HCT116 (cell line): Measurements from ENCODE around the gene PKNOX2. TPM values are rescaled to one million over a fixed set of nuclear protein-coding genes. Genes with fewer than 3 reads are reported as not detected.

Source experiments
- ATAC-seq: fragments of 200-7000 bp; cut with Tn5 transposase; 2 replicates; pipeline ENCODE4 v1.9.1; 2020; ENCODE audit warnings: mild to moderate bottlenecking, moderate library complexity
- BruUV-seq: library from RNA; stranded (reverse); fragments of 400-500 nt; replicated peaks from 2 replicates; lab custom pipeline; 2021; lab: Mats Ljungman, UMichigan
- CTCF ChIA-PET: fragments of 300-600 bp; sonication (Branson Sonifier 250); formaldehyde crosslinking; loops from one replicate; lab custom pipeline; 2021; ENCODE audit warnings: antibody characterized with exemption; lab: Charles Lee
- POLR2A ChIA-PET: fragments of 300-600, 350-600 bp; sonication (Branson Sonifier 250); formaldehyde crosslinking; loops from one replicate; lab custom pipeline; 2021; ENCODE audit warnings: antibody characterized with exemption; lab: Charles Lee
- RAD21 ChIA-PET, 2 experiments: fragments of 300-600 bp; sonication (Branson Sonifier 250); formaldehyde crosslinking; loops; one replicate each; lab custom pipeline; 2023; ENCODE audit warnings: low total read pairs in 2 of 2; ENCODE audit not compliant: uncharacterized antibody in 2 of 2, unreplicated experiment in 2 of 2, low non-redundant PET in 1 of 2; lab: Charles Lee
- DNase-seq: peaks from one replicate; pipeline ENCODE4 v3.0.0-alpha.2; 2010; ENCODE audit warnings: low read depth, low spot score
- H2AFZ ChIP-seq: fragments of 200-600 bp; shearing (Covaris generic), sonication (generic); 2 replicates; pipeline ENCODE4 v1.6.1; 2017; ENCODE audit warnings: low read depth, mixed run types, mixed read lengths, antibody characterized with exemption, low read length; ENCODE audit not compliant: poor library complexity, severe bottlenecking
- H3K27ac ChIP-seq: 2 replicates; pipeline ENCODE4 v1.5.1; 2012; ENCODE audit warnings: low read depth, low read length
- H3K27me3 ChIP-seq: fragments of 200-600 bp; sonication (generic); 2 replicates; pipeline ENCODE4 v1.6.1; 2016; ENCODE audit warnings: mixed run types, low read length, mixed read lengths; ENCODE audit not compliant: insufficient read depth
- H3K36me3 ChIP-seq, 2 experiments: fragments of 200-500 bp in 1 of 2; fragments of 200-600 bp in 1 of 2; sonication (Bioruptor generic) in 1 of 2; sonication (generic) in 1 of 2; 2 replicates each; pipeline versions ENCODE4 v1.5.1 to v1.6.1; 2014 to 2016; ENCODE audit warnings: low read length in 2 of 2, inconsistent platforms in 1 of 2, mixed read lengths in 1 of 2, mixed run types in 1 of 2; ENCODE audit not compliant: insufficient read depth in 2 of 2, control insufficient read depth in 1 of 2
- H3K4me1 ChIP-seq, 2 experiments: fragments of 200-600 bp in 1 of 2; sonication (generic) in 1 of 2; 2 replicates each; pipeline versions ENCODE4 v1.5.1 to v1.6.1; 2012 to 2017; ENCODE audit warnings: low read length in 2 of 2, inconsistent platforms in 1 of 2, mild to moderate bottlenecking in 1 of 2, mixed read lengths in 1 of 2, mixed run types in 1 of 2, moderate library complexity in 1 of 2; ENCODE audit not compliant: insufficient read depth in 2 of 2, control insufficient read depth in 1 of 2
- H3K4me2 ChIP-seq: fragments of 200-600 bp; sonication (generic); 2 replicates; pipeline ENCODE4 v1.6.1; 2017; ENCODE audit warnings: mixed run types, low read length, mixed read lengths
- H3K4me3 ChIP-seq, 2 experiments: fragments of 200-600 bp in 1 of 2; sonication (generic) in 1 of 2; replicated peaks in 1 of 2; 2 replicates each; pipeline ENCODE4 v1.5.1; 2011 to 2016; ENCODE audit warnings: low read length in 2 of 2, control low read depth in 1 of 2, low read depth in 1 of 2, mild to moderate bottlenecking in 1 of 2, mixed read lengths in 1 of 2, mixed run types in 1 of 2
- H3K79me2 ChIP-seq: fragments of 200-600 bp; sonication (generic); 2 replicates; pipeline ENCODE4 v1.6.1; 2017; ENCODE audit warnings: mild to moderate bottlenecking, mixed run types, low read length, moderate library complexity, mixed read lengths; ENCODE audit not compliant: insufficient read depth
- H3K9ac ChIP-seq: fragments of 200-600 bp; sonication (generic); 2 replicates; pipeline ENCODE4 v1.6.1; 2016; ENCODE audit warnings: low read length, mixed read lengths
- H3K9me2 ChIP-seq: fragments of 200-600 bp; sonication (generic), shearing (Covaris generic); 2 replicates; pipeline ENCODE4 v1.6.1; 2017; ENCODE audit warnings: mixed run types, mild to moderate bottlenecking, moderate library complexity; ENCODE audit not compliant: insufficient read depth
- H3K9me3 ChIP-seq, 2 experiments: fragments of 200-500 bp in 1 of 2; fragments of 200-600 bp in 1 of 2; sonication (Bioruptor generic) in 1 of 2; sonication (generic) in 1 of 2; 2 replicates each; pipeline ENCODE4 v1.6.1; 2014 to 2017; ENCODE audit warnings: low read length in 2 of 2, mixed read lengths in 2 of 2, inconsistent platforms in 1 of 2, low read depth in 1 of 2, mild to moderate bottlenecking in 1 of 2, mixed run types in 1 of 2, moderate library complexity in 1 of 2; ENCODE audit not compliant: control insufficient read depth in 1 of 2, insufficient read depth in 1 of 2
- H4K20me1 ChIP-seq: fragments of 200-600 bp; sonication (generic), shearing (Covaris generic); 2 replicates; pipeline ENCODE4 v1.6.1; 2017; ENCODE audit warnings: mixed run types, mild to moderate bottlenecking, moderate library complexity; ENCODE audit not compliant: insufficient read depth
- EGR1 ChIP-seq: IDR thresholded peaks from 2 replicates; pipeline ENCODE4 v1.6.1; 2012; ENCODE audit warnings: low read depth
- MAX ChIP-seq: IDR thresholded peaks from 2 replicates; pipeline ENCODE4 v1.6.1; 2012
- POLR2A ChIP-seq: IDR thresholded peaks from 2 replicates; pipeline ENCODE4 v1.7.0; 2011; ENCODE audit warnings: borderline replicate concordance; ENCODE audit not compliant: insufficient read depth, insufficient read length; ENCODE audit errors: extremely low read depth
- SP1 ChIP-seq: IDR thresholded peaks from 2 replicates; pipeline ENCODE4 v1.6.1; 2012; ENCODE audit warnings: low read depth
- SRF ChIP-seq: IDR thresholded peaks from 2 replicates; pipeline ENCODE4 v1.6.1; 2012; ENCODE audit warnings: low read depth
- ZBTB33 ChIP-seq: IDR thresholded peaks from 2 replicates; pipeline ENCODE4 v1.6.1; 2011; ENCODE audit warnings: mild to moderate bottlenecking, low read length, moderate library complexity; ENCODE audit not compliant: insufficient replicate concordance; ENCODE audit errors: extremely low read depth
- ZFX ChIP-seq: fragments of 450-650 bp; IDR thresholded peaks from 2 replicates; pipeline ENCODE4 v1.6.1; 2017
- intact Hi-C: fragments of 100-400 bp; cut with micrococcal nuclease; formaldehyde crosslinking; loops from 2 replicates; pipeline ENCODE4 v1.10.0; 2022
- total RNA-seq: library from RNA; stranded (reverse); gene quantifications from one replicate; pipeline ENCODE4 v1.2.1, GENCODE V29; 2021; ENCODE audit not compliant: unreplicated experiment
- TF ChIP-seq, protein P1 (sequence below), 3 experiments: fragments of 200-600 bp in 1 of 3; sonication (generic) in 1 of 3; IDR thresholded peaks in 2 of 3; conservative IDR thresholded peaks in 1 of 3; 2 replicates each; pipeline ENCODE4 v1.5.1; 2012 to 2017; ENCODE audit warnings: low read depth in 2 of 3, low read length in 2 of 3, antibody characterized with exemption in 1 of 3, borderline replicate concordance in 1 of 3, control low read depth in 1 of 3, mild to moderate bottlenecking in 1 of 3, mixed read lengths in 1 of 3, mixed run types in 1 of 3, moderate library complexity in 1 of 3; ENCODE audit not compliant: insufficient read depth in 1 of 3
- TF ChIP-seq, protein P2 (sequence below): IDR thresholded peaks from 2 replicates; pipeline ENCODE4 v1.6.1; 2012

The PKNOX2 gene
- total RNA-seq, 1 experiment from 2014 or later = 0.20 TPM

DNA sequence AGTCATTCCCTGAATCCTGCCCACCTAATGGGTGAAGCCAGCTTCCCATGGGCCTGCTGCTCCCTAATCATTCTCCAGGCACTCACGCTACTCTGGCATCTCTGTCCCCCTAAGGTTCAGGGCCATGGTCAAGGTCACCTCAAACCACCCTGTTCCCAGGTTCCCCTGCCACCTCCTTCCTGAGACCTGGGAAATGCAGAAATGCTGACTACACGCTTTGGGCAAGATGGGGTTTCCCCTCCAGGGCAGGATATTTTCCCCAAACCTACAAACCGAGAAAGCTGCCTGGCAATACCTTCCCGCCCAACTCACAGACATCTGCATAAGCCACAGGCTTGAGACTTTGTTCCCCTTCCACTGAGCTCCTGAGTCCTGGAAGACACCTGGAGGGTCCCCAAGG is 233.9 kb downstream of the PKNOX2 start:
- H3K27me3 ChIP-seq = peaks cover 44% of the 10 kb centered on the region
- CTCF ChIA-PET = no interaction called here
- H2AFZ ChIP-seq = no peak overlapping the region
- H3K79me2 ChIP-seq = no peaks in the 10 kb centered on the region
- H3K4me2 ChIP-seq = no peak overlapping the region
- no TSS peak for BruUV-seq
- no peak overlapping the region for H3K9ac ChIP-seq
- no peaks in the 10 kb centered on the region for H3K9me3 ChIP-seq
- ATAC-seq = no peak
- RAD21 ChIA-PET = no interaction called here
- H3K4me3 ChIP-seq = no peak overlapping the region
- no peaks in the 10 kb centered on the region for H3K9me2 ChIP-seq
- H3K27ac ChIP-seq = no peak overlapping the region
- POLR2A ChIA-PET = no interaction called here
- H3K36me3 ChIP-seq = no peaks in the 10 kb centered on the region
- H4K20me1 ChIP-seq = no peaks in the 10 kb centered on the region
- peaks cover 0 to 3% of the 10 kb centered on the region in 2 experiments; a peak in 2 of 4 replicates for H3K4me1 ChIP-seq
- TF ChIP-seq MAX (no peak), SRF (no peak), SP1 (no peak), EGR1 (no peak), ZFX (no peak), ZBTB33 (no peak), POLR2A (no peak)
- TF ChIP-seq, protein P1, sequence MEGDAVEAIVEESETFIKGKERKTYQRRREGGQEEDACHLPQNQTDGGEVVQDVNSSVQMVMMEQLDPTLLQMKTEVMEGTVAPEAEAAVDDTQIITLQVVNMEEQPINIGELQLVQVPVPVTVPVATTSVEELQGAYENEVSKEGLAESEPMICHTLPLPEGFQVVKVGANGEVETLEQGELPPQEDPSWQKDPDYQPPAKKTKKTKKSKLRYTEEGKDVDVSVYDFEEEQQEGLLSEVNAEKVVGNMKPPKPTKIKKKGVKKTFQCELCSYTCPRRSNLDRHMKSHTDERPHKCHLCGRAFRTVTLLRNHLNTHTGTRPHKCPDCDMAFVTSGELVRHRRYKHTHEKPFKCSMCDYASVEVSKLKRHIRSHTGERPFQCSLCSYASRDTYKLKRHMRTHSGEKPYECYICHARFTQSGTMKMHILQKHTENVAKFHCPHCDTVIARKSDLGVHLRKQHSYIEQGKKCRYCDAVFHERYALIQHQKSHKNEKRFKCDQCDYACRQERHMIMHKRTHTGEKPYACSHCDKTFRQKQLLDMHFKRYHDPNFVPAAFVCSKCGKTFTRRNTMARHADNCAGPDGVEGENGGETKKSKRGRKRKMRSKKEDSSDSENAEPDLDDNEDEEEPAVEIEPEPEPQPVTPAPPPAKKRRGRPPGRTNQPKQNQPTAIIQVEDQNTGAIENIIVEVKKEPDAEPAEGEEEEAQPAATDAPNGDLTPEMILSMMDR (IDR thresholded peaks at IDR 0.05 in 2 of 3, conservative IDR thresholded peaks at IDR 0.05 in 1 of 3; ENCODE audit: borderline replicate concordance in 1 of 3, insufficient read depth in 1 of 3, low read depth in 2 of 3, low read length in 2 of 3) = no peak
- TF ChIP-seq, protein P2, sequence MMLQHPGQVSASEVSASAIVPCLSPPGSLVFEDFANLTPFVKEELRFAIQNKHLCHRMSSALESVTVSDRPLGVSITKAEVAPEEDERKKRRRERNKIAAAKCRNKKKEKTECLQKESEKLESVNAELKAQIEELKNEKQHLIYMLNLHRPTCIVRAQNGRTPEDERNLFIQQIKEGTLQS = no peak
- DNase-seq = no peak
- intact Hi-C loops = no loop called here
